ENCODE results near the gene ZNF71.
"Not testable (repeated sequence)": the region's sequence is repeated elsewhere in the genome, so short reads cannot be mapped to it uniquely, and the experiment has no call there.

ZNF71 gene

DNA sequence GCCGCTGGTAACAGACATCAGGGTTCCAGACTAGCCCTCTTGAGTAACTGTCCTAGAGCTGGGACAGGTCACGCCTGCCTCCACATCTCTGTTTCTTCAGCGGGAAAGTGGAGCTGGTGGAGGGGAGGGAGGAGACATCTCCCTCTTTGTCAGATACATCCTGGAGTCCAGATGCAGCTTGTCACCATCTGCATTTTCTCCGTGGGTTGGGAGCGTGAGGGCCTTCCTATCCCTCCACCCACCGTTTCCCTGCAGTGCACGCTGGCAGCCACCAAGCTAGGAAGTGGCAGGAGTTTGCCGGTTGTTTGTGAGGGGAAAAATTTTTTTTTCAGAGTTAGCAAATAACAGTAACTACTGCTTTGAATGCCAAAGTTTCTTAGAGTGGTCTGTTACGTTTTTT lies 27.9 kb downstream of the ZNF71 start:
- DNase-seq (ENCODE audit: low read depth), result no peak

DNA sequence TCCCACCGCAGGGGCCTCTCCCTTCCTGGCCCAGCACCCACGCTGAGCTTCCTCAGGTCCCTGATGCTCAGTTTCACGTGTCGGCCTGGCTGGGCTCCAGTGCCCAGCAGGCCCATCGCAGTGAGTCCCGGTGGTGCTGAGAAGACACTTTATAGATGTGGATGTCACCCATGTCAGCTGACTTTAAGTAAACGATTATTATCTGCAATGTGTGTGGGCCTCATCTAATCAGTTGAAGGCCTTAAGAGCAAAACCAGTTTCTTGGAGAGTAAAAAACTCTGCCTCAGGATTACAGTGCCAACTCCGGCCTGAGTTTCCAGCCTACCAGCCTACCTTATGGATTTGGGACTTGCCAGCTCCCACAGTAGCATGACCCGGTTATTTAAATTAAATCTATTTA lies 30.6 kb downstream of the ZNF71 start:
- DNase-seq (ENCODE audit: low read depth), result no peak

DNA sequence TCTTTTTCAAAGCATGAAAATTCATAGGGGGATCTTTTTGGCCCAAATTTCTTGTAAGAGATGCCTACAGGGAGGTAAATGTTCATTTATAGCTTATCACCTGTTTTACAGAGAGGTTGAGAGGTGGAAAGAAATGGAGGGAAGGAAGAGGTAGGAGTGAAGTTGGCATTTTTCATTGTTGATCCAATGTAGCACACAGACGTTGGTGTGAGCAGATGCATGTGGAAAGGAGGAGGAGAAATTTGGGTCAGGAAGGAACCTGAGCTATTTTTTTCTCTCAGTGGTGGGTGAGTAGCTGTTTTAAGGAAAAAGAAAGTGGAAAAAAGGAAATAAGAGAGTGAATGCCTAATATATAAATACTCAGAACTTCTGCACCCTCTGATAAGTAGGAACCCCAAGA lies 37.9 kb downstream of the ZNF71 start:
- DNase-seq (ENCODE audit: low read depth), result no peak

DNA sequence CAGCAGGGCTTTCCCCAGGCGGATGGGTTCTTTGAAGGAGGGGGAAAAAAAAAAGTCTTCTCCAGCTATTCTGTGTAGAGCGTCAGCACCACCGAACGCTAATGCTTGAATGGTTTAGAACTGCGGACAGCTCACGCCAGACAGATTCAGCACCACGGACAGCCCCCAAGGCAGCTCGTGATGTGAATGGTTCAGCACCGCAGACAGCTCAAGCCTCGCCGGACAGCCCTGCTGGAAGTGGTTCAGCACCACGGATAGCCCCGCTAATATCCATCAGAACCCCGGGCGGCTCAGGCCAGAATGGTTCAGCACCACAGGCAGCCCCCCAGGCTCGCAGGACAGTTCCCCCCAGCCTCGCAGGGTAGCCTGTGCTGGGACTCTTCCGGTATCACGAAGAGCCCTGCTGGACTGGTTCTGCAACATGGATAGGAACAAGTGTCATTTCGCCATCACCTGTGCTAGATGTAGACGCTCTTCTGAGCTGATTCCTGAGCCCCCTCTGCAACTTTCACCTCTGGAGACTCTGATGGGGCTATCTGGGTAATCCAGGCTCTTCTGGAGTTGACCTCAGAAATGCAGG lies 43.0 kb downstream of the ZNF71 start:
- DNase-seq (ENCODE audit: low read depth), result no peak

DNA sequence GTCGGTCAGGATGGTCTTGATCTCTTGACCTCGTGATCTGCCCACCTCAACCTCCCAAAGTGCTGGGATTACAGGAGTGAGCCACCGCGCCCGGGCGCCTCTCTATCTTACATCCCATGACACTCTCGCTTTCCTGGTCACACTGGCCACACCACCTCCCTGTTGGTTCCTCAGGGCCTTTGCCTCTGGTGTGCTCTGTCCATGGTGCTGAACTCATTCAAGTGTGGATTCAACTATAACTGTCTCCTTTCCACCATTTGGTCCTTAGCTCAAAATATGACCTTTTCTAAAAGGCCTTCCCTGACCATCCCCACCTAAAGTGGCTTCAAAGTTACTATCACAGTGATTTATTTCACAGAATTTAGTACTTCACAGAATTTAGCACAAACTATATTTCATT lies 44.1 kb downstream of the ZNF71 start:
- DNase-seq (ENCODE audit: low read depth), result no peak

DNA sequence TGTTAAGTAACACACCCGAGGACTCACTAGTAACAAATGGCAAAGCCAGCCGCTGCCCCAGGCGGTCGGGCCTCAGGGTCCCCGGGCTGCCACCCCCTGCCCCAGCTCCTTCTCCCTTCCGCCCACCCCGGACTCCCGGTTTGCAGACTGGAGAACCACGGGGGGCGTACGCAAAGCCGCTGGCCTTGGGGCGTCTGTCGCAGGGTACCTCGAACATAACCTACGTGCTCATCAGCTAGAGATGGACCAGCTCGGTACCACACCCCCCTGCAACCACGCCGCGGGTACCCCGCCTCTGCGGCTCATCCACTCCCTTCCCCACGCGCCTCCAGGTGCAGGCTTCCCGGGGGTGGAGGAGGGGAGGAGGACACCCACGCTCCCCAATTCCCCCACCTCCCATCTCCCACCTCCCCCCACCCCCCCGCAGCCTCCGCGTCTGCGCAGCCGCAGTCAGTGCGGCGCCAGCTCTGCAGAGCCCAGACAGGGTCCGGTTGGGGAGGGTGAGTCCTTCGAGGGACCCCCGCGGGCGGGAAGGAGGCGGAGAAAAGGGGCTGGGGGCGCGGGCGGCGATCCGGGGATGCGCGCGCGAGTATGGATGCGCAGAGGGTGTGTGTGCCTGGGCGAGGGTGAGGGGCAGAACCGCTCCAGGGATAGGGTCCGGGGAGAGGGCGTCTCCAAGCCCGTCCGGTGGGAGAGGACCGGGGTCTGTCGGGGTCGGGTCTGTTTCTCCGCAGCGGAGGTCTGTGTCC lies 47.8 kb downstream of the ZNF71 start, which contains the start of gene SMIM17:
TSS of gene SMIM17 (plus strand) at position 449 of the 749 bp plus-strand sequence. CDS start 2,509 bp downstream, outside the sequence.
- no peak for DNase-seq (ENCODE audit: low read depth)

DNA sequence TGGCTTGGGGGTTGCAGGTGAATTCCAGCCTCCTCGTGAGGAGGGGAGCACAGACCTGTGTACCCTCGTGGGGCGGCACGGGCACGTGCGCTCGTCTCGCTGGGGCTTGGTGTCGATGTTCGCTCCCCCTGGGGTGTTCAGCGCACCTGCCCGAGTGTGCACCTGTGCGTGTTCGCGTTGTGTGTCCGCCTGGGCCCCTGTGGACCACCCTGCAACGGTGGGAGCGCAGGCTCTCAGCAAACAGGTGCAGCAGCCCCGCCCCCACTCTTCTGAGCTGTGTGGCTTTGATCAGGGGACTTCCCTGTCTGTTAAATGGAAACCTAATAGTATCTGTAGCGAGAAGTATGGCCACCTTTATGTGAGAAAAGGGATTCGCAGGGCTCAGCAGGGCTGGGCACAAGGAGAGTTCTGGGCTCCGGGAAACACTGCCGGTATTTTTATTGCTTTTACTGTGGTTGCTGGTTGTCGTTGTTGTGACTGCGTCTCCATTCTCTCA lies 48.4 kb downstream of the ZNF71 start:
- no peak for DNase-seq (ENCODE audit: low read depth)

- DNase-seq (ENCODE audit: low read depth), result no peak
Observed at GRCh38 chr19:56654151-56654550, 59.0 kb downstream of the ZNF71 start.

DNA sequence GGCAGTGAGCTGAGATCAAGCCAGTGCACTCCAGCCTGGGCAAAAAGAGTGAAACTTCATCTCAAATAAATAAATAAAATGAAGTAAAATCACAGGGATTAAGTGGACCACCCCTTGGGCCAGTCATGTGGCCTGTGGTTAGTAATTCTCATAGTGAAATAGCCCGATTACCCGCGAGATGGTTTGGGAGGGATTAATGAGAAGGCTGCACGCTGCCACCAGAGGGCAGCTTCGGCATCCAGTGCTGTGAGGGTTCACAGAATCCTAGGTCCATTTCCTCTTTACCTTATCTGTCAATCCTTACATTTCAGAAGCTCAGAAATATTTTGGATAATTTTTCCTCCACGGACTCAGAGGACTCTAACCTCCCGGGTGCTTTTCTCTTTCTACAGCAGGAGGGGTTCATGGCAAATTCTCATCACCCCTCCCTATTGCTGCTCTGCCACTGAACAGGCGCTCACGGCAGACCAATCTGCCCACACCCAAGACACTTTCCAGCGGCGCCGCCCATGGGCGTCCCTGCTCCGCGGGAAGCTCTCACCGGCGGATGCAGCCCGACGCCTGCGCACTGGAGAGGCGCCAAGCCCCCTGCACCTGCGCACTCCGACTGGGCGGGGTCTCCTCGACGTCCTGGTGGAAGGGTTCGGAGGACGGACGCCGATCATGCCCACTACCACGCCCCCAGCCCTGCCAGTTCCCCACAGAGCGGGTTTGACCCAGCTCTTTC lies 65.4 kb downstream of the ZNF71 start:
- DNase-seq (ENCODE audit: low read depth), result no peak

- DNase-seq (ENCODE audit: low read depth), result no peak
Observed at GRCh38 chr19:56661248-56661647, 66.1 kb downstream of the ZNF71 start.

- no peak for DNase-seq (ENCODE audit: low read depth)
Observed at GRCh38 chr19:56663931-56664500, 68.9 kb downstream of the ZNF71 start.

- no peak for DNase-seq (ENCODE audit: low read depth)
Observed at GRCh38 chr19:56664511-56664910, 69.4 kb downstream of the ZNF71 start.

DNA sequence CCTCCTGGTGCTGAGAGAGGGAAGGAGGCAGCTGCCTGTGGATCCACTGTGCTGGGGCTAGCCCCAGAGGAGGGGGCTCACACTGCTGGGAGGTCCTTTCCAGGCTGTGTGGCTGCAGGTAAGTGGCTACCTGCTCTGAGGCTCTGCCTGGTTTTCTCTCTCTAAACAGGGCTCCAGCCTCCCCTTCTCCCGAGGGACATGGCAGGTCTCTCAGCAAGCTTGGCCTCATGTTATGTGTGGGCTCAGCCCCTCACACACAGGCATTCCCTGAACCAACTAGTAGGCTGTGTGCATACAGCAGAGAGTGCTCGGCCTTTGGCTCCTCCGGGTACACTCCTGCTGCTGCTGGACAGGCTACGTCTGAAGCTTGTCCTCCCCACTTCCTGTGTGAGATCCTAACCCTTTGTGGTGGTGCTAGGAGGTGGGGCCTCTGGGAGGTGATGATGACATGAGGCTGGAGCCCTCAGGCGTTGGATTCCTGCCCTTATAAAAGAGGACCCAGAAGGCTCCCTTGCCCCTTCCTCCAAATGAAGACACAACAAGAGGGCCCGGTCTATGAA lies 72.3 kb downstream of the ZNF71 start:
- DNase-seq (ENCODE audit: low read depth), result no peak

GRCh38 chr19:56668676-56669075 lies 73.6 kb downstream of the ZNF71 start:
- DNase-seq (ENCODE audit: low read depth), result no peak

DNA sequence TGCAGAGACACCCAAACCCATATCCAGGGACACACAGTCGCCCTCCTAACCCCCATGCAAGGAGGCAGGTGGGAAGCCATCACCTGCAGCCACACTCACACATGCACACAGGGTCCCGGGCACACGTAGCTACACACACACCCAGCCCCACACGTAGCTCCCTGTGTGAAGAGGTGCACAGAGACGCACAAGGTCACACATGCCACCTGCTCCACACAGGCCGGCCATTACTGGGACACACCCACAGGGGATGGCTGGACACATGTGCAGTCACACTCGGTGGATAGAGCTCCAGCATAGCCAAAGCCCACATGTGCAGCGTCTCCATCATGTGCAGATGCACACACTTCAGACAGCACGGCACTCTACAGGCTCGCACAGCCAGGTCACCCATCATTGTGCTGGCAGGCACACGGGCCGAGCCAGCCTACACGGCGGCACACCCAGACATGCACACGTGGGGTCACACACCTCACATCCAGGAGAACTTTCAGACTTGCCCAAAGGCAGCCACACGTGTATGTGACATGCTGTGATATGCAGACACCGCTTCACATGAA lies 75.4 kb downstream of the ZNF71 start:
- DNase-seq (ENCODE audit: low read depth), result no peak

- DNase-seq (ENCODE audit: low read depth), result no peak
Observed at GRCh38 chr19:56670961-56671612, 76.0 kb downstream of the ZNF71 start.

GRCh38 chr19:56671613-56671994 lies 76.5 kb downstream of the ZNF71 start, which contains the start of gene ZNF835:
ZNF835 (minus strand) TSS chr19:56671757; CDS start chr19:56665198, 6,559 bp downstream.
- DNase-seq (ENCODE audit: low read depth), result peak; percentile 68

DNA sequence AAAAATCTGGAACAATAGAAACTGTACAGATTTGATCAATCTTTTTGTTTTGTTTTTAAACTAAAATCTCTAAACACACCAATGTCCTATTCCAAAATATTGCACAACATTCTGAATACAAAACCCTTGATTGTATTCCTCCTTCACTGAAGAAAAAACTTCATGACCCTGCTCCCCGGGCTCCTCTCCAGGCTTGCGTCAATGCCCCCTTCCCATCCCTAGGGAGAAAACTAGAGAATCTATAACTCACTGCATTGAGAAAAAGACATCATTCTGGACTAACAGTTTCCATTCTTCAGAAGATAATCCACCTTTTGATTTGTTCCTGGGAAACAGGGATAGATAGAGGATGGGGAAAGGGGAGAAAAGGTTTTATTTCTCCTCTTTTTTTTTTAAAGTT lies 77.5 kb downstream of the ZNF71 start:
- not testable (repeated sequence) for DNase-seq (ENCODE audit: low read depth)

All from activated gamma-delta T cell treated with anti-CD3 and anti-CD28 coated beads, Interleukin-2, amount 50 U/mL, for 16 hours (primary cell).